ENCODE results near the gene WDR54. TPM values are rescaled to one million over a fixed set of nuclear protein-coding genes. Genes with fewer than 3 reads are reported as not detected.

Gene WDR54
- 62.2 and 68.1 TPM in 2 replicates for total RNA-seq (2014; rRNA removed; shearing (Covaris generic))

- peak; percentile 95 for DNase-seq (ENCODE audit: low read depth)
Measured at GRCh38 chr2:74421221-74421870, at the start of gene WDR54, which contains the start of gene C2orf81. Gene WDR54 (plus strand): TSS chr2:74421730. CDS start chr2:74422154, 424 bp downstream. Gene C2orf81 (minus strand): TSS chr2:74421619. CDS start chr2:74421560, 59 bp downstream.

GRCh38 chr2:74372674-74373073, 48.9 kb upstream of the WDR54 start:
- DNase-seq (ENCODE audit: low read depth) = no peak

- DNase-seq (ENCODE audit: low read depth) = peak; percentile 9
Measured at GRCh38 chr2:74373221-74373676, 48.3 kb upstream of the WDR54 start.

GRCh38 chr2:74373985-74374384, 47.5 kb upstream of the WDR54 start:
- no peak for DNase-seq (ENCODE audit: low read depth)

- DNase-seq (ENCODE audit: low read depth) = peak; percentile 13
Measured at GRCh38 chr2:74374509-74375205, 46.9 kb upstream of the WDR54 start.

- DNase-seq (ENCODE audit: low read depth) = no peak
Measured at GRCh38 chr2:74375838-74376237, 45.7 kb upstream of the WDR54 start.

- no peak for DNase-seq (ENCODE audit: low read depth)
Measured at GRCh38 chr2:74378007-74378406, 43.5 kb upstream of the WDR54 start.

GRCh38 chr2:74379851-74380789, 41.4 kb upstream of the WDR54 start, which contains the start of gene DCTN1:
Gene DCTN1 (minus strand): TSS chr2:74380311. CDS start chr2:74380037, 274 bp downstream.
- peak; percentile 39 for DNase-seq (ENCODE audit: low read depth)

- no peak for DNase-seq (ENCODE audit: low read depth)
Measured at GRCh38 chr2:74381751-74382150, 39.8 kb upstream of the WDR54 start.

- no peak for DNase-seq (ENCODE audit: low read depth)
Measured at GRCh38 chr2:74383254-74383653, 38.3 kb upstream of the WDR54 start.

- no peak for DNase-seq (ENCODE audit: low read depth)
Measured at GRCh38 chr2:74384051-74384450, 37.5 kb upstream of the WDR54 start.

GRCh38 chr2:74385396-74385795, 36.1 kb upstream of the WDR54 start:
- DNase-seq (ENCODE audit: low read depth) = no peak

- no peak for DNase-seq (ENCODE audit: low read depth)
Measured at GRCh38 chr2:74387346-74387745, 34.2 kb upstream of the WDR54 start.

GRCh38 chr2:74390606-74391005, 30.9 kb upstream of the WDR54 start:
- no peak for DNase-seq (ENCODE audit: low read depth)

GRCh38 chr2:74391209-74391579, 30.3 kb upstream of the WDR54 start:
- DNase-seq (ENCODE audit: low read depth) = peak; percentile 20

GRCh38 chr2:74391580-74392448, 29.7 kb upstream of the WDR54 start:
- peak; percentile 93 for DNase-seq (ENCODE audit: low read depth)

- no peak for DNase-seq (ENCODE audit: low read depth)
Measured at GRCh38 chr2:74392449-74392743, 29.1 kb upstream of the WDR54 start.

GRCh38 chr2:74393525-74393924, 28.0 kb upstream of the WDR54 start:
- DNase-seq (ENCODE audit: low read depth) = no peak

- no peak for DNase-seq (ENCODE audit: low read depth)
Measured at GRCh38 chr2:74396149-74396548, 25.4 kb upstream of the WDR54 start.

GRCh38 chr2:74399785-74400184, 21.7 kb upstream of the WDR54 start:
- no peak for DNase-seq (ENCODE audit: low read depth)

GRCh38 chr2:74401891-74402290, 19.6 kb upstream of the WDR54 start:
- DNase-seq (ENCODE audit: low read depth) = no peak
